IMR-90 (cell line): Measurements from ENCODE around the gene INPP5A.

ENCODE experiments used
- BHLHE40 ChIP-seq: fragments of 150-350 bp; IDR thresholded peaks from 2 replicates; pipeline ENCODE4 v1.6.1; 2016; ENCODE audit warnings: mild to moderate bottlenecking, low read depth, low read length
- CHD1 ChIP-seq: IDR thresholded peaks from 2 replicates; pipeline ENCODE4 v1.6.1; 2012; ENCODE audit warnings: low read depth, low read length, improper control_type of control experiment
- FOS ChIP-seq: fragments of 150-350 bp; IDR thresholded peaks from 2 replicates; pipeline ENCODE4 v1.6.1; 2016; ENCODE audit warnings: low read depth, low read length
- MAFK ChIP-seq: IDR thresholded peaks from 2 replicates; pipeline ENCODE4 v1.6.1; 2012; ENCODE audit warnings: low read depth, low read length, improper control_type of control experiment
- MAZ ChIP-seq: IDR thresholded peaks from 2 replicates; pipeline ENCODE4 v1.6.1; 2012; ENCODE audit warnings: low read depth, mild to moderate bottlenecking, low read length, improper control_type of control experiment, moderate library complexity, borderline replicate concordance
- NFE2L2 ChIP-seq: fragments of 150-350 bp; IDR thresholded peaks from 2 replicates; pipeline ENCODE4 v1.6.1; 2016; ENCODE audit warnings: low read depth, mild to moderate bottlenecking, low read length
- POLR2A ChIP-seq: IDR thresholded peaks from 2 replicates; pipeline ENCODE4 v1.6.1; 2012; ENCODE audit warnings: mild to moderate bottlenecking, low read depth, low read length
- RAD21 ChIP-seq: IDR thresholded peaks from 2 replicates; pipeline ENCODE4 v1.6.1; 2012; ENCODE audit warnings: low read length, improper control_type of control experiment
- RCOR1 ChIP-seq: IDR thresholded peaks from 2 replicates; pipeline ENCODE4 v1.6.1; 2012; ENCODE audit warnings: mild to moderate bottlenecking, low read length, improper control_type of control experiment; ENCODE audit not compliant: insufficient replicate concordance
- RFX5 ChIP-seq: IDR thresholded peaks from 2 replicates; pipeline ENCODE4 v1.8.0; 2012; ENCODE audit warnings: low read depth, mild to moderate bottlenecking, low read length, moderate library complexity
- SMC3 ChIP-seq: fragments of 150-350 bp; IDR thresholded peaks from 2 replicates; pipeline ENCODE4 v1.6.1; 2016; ENCODE audit warnings: low read depth, mild to moderate bottlenecking, antibody characterized with exemption, low read length, moderate library complexity
- TF ChIP-seq, protein P1 (sequence below): conservative IDR thresholded peaks from 2 replicates; pipeline ENCODE4 v1.5.1; 2012; ENCODE audit warnings: mild to moderate bottlenecking, low read depth, low read length, improper control_type of control experiment
- TF ChIP-seq, protein P2 (sequence below): fragments of 150-350 bp; IDR thresholded peaks from 2 replicates; pipeline ENCODE4 v1.6.1; 2016; ENCODE audit warnings: low read depth, mild to moderate bottlenecking, low read length, moderate library complexity, borderline replicate concordance

- TF ChIP-seq CHD1 (no peak), RFX5 (no peak), POLR2A (no peak), RAD21 (no peak), SMC3 (no peak), FOS (no peak), MAFK (no peak), NFE2L2 (no peak), MAZ (no peak), RCOR1 (no peak), BHLHE40 (no peak)
- TF ChIP-seq, protein P1, sequence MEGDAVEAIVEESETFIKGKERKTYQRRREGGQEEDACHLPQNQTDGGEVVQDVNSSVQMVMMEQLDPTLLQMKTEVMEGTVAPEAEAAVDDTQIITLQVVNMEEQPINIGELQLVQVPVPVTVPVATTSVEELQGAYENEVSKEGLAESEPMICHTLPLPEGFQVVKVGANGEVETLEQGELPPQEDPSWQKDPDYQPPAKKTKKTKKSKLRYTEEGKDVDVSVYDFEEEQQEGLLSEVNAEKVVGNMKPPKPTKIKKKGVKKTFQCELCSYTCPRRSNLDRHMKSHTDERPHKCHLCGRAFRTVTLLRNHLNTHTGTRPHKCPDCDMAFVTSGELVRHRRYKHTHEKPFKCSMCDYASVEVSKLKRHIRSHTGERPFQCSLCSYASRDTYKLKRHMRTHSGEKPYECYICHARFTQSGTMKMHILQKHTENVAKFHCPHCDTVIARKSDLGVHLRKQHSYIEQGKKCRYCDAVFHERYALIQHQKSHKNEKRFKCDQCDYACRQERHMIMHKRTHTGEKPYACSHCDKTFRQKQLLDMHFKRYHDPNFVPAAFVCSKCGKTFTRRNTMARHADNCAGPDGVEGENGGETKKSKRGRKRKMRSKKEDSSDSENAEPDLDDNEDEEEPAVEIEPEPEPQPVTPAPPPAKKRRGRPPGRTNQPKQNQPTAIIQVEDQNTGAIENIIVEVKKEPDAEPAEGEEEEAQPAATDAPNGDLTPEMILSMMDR = no peak
- TF ChIP-seq, protein P2, sequence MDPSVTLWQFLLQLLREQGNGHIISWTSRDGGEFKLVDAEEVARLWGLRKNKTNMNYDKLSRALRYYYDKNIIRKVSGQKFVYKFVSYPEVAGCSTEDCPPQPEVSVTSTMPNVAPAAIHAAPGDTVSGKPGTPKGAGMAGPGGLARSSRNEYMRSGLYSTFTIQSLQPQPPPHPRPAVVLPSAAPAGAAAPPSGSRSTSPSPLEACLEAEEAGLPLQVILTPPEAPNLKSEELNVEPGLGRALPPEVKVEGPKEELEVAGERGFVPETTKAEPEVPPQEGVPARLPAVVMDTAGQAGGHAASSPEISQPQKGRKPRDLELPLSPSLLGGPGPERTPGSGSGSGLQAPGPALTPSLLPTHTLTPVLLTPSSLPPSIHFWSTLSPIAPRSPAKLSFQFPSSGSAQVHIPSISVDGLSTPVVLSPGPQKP = no peak
These were observed 206.4 kb downstream of the INPP5A start for GRCh38 chr10:132743925-132744490.
